ENCODE measurements around the gene PITPNB. TPM values are rescaled to one million over a fixed set of nuclear protein-coding genes. Genes with fewer than 3 reads are reported as not detected.

PITPNB gene
- total and polyA plus RNA-seq, 2 of the 13 experiments (the other 11 are each of a cell fraction or from before 2014, with no cell fraction given): 17.0 to 30.1 TPM

GRCh38 chr22:27870234-27871191, 48.5 kb downstream of the PITPNB start (continued):
- TF ChIP-seq NFAT5 (CRISPR knock-in tag; IDR thresholded peaks at IDR 0.05) (no peak), ZZZ3 (CRISPR knock-in tag; IDR thresholded peaks at IDR 0.05; ENCODE audit: borderline replicate concordance) (no peak), NCOA1 (CRISPR knock-in tag; IDR thresholded peaks at IDR 0.05) (no peak), THAP8 (CRISPR knock-in tag; IDR thresholded peaks at IDR 0.05; ENCODE audit: borderline replicate concordance) (no peak), ZNF589 (CRISPR knock-in tag; conservative IDR thresholded peaks at IDR 0.05) (no peak), ARID3A (IDR thresholded peaks at IDR 0.05; ENCODE audit: low read depth, low read length) (peak; percentile 41), ZNF605 (CRISPR knock-in tag; IDR thresholded peaks at IDR 0.05) (no peak), RORA (CRISPR knock-in tag; IDR thresholded peaks at IDR 0.05) (no peak), STAG1 (CRISPR knock-in tag; IDR thresholded peaks at IDR 0.05) (no peak), ZNF577 (CRISPR knock-in tag; IDR thresholded peaks at IDR 0.05; ENCODE audit: borderline replicate concordance, low read depth) (no peak), SP140L (CRISPR knock-in tag; IDR thresholded peaks at IDR 0.05; ENCODE audit: borderline replicate concordance) (no peak), MAFG (CRISPR knock-in tag; IDR thresholded peaks at IDR 0.05) (no peak), ZKSCAN5 (CRISPR knock-in tag; IDR thresholded peaks at IDR 0.05) (no peak), HNRNPUL1 (IDR thresholded peaks at IDR 0.05; ENCODE audit: low read depth, low read length) (no peak), TOPORS (CRISPR knock-in tag; IDR thresholded peaks at IDR 0.05) (no peak), SETDB1 (CRISPR knock-in tag; IDR thresholded peaks at IDR 0.05; ENCODE audit: borderline replicate concordance) (no peak), ISX (CRISPR knock-in tag; conservative IDR thresholded peaks at IDR 0.05) (no peak), SSRP1 (CRISPR knock-in tag; IDR thresholded peaks at IDR 0.05) (no peak), DR1 (CRISPR knock-in tag; IDR thresholded peaks at IDR 0.05) (no peak), U2AF2 (IDR thresholded peaks at IDR 0.05; ENCODE audit: low read depth, low read length) (no peak)
- TF ChIP-seq, protein P1, sequence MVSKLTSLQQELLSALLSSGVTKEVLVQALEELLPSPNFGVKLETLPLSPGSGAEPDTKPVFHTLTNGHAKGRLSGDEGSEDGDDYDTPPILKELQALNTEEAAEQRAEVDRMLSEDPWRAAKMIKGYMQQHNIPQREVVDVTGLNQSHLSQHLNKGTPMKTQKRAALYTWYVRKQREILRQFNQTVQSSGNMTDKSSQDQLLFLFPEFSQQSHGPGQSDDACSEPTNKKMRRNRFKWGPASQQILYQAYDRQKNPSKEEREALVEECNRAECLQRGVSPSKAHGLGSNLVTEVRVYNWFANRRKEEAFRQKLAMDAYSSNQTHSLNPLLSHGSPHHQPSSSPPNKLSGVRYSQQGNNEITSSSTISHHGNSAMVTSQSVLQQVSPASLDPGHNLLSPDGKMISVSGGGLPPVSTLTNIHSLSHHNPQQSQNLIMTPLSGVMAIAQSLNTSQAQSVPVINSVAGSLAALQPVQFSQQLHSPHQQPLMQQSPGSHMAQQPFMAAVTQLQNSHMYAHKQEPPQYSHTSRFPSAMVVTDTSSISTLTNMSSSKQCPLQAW (CRISPR knock-in tag; IDR thresholded peaks at IDR 0.05): 0 out of 2 replicates have a peak, but pooled peaks have one; percentile 34
